Measurements from ENCODE around the gene DCXR. TPM values are rescaled to one million over a fixed set of nuclear protein-coding genes. Genes with fewer than 3 reads are reported as not detected.

The DCXR gene
- total and polyA plus RNA-seq, 2 of the 4 experiments (the other 2 are of a cell fraction) = 36.6 to 139 TPM

DNA sequence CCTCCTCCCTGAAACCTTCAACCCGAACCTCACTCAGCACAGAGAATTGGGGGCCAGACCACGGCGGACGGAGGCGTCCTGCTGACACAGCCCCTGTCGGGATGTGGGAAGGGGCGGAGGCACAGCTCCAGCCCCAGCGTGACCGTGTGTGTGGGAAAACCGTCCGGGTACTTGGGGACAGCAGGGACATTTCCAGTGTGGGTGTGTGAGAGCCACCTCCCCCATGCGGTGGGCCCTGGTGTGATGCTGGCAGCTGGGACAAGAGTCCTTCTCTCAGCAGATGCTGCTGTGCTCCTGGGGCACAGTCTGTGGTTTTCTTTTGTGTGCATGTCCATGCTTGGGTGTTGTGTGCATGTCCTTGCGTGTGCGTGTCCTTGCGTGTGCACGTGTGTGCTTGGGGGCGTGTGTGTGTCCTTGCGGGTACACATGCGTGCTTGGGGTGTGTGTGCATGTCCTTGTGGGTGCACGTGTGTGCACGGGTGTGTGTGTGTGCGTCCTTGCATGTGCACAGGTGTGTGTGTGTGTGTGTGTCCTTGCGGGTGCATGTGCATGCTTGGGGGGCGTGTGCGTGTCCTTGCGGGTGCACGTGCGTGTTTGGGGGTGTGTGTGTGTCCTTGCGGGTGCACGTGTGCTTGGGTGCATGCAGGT lies 31.7 kb downstream of the DCXR start:
- H2BK5ac ChIP-seq (ENCODE audit: low read depth, low read length, poor library complexity, severe bottlenecking) = no peak overlapping the region
- intact Hi-C loops (cut with micrococcal nuclease) = no loop called here
- 85% methylated on average over 15 of the region's 30 CpGs; no CpG with 5 or more reads in 1 of the 2 experiments for WGBS, 2 experiments (ENCODE audit: extremely low coverage in 2 of 2, insufficient read length in 1 of 2)
- ChIA-PET CTCF (no interaction called here), POLR2A (ENCODE audit: unreplicated experiment) (no interaction called here)
- no peak overlapping the region for H3K18ac ChIP-seq (ENCODE audit: low read depth, low read length)
- peak overlapping the region; percentile 69 for H3K4ac ChIP-seq (ENCODE audit: low read depth, low read length)
- no peaks in the 10 kb centered on the region for H3K27me3 ChIP-seq (ENCODE audit: control insufficient read depth, insufficient read depth, low read length)
- H2AK9ac ChIP-seq (replicated peaks; ENCODE audit: low read depth, low read length, poor library complexity) = peak overlapping the region; percentile 84
- H3K27ac ChIP-seq (ENCODE audit: insufficient read depth, low read length) = no peak overlapping the region
- ATAC-seq (ENCODE audit: low read depth) = no peak
- no peak overlapping the region for H4K5ac ChIP-seq (ENCODE audit: low read depth, low read length)
- peak overlapping the region; percentile 46 for H4K91ac ChIP-seq (ENCODE audit: insufficient read depth, low read depth, low read length)
- no peak overlapping the region for H2BK20ac ChIP-seq (ENCODE audit: low read depth, low read length)
- H4K20me1 ChIP-seq (ENCODE audit: insufficient read depth, low read length) = peaks cover 3% of the 10 kb centered on the region; the same call in 1 of the 2 replicates
- no peak overlapping the region for H3K4me3 ChIP-seq (ENCODE audit: insufficient read depth, low read depth, low read length)
- no peak overlapping the region for H4K8ac ChIP-seq (ENCODE audit: low read depth in 2 of 2, low read length in 2 of 2)
- peaks cover 18% of the 10 kb centered on the region for H3K9me1 ChIP-seq (ENCODE audit: insufficient read depth, low read length)
- H3K9me3 ChIP-seq (ENCODE audit: control insufficient read depth, insufficient read depth, low read length) = no peaks in the 10 kb centered on the region
- no peak overlapping the region for H3K23ac ChIP-seq (ENCODE audit: low read depth, low read length)
- peak overlapping the region; percentile 90 for H2AK5ac ChIP-seq (ENCODE audit: low read depth, low read length)
- BruUV-seq (replicated peaks) = no TSS peak
- TF ChIP-seq CEBPB (IDR thresholded peaks at IDR 0.05; ENCODE audit: low read depth, low read length) (no peak), MAFK (IDR thresholded peaks at IDR 0.05; ENCODE audit: low read depth, low read length) (no peak), BHLHE40 (IDR thresholded peaks at IDR 0.05; ENCODE audit: low read depth, low read length) (no peak), NFE2L2 (IDR thresholded peaks at IDR 0.05; ENCODE audit: low read depth, low read length) (no peak), POLR2A (IDR thresholded peaks at IDR 0.05; ENCODE audit: low read depth, low read length) (no peak)
- TF ChIP-seq, protein P1, sequence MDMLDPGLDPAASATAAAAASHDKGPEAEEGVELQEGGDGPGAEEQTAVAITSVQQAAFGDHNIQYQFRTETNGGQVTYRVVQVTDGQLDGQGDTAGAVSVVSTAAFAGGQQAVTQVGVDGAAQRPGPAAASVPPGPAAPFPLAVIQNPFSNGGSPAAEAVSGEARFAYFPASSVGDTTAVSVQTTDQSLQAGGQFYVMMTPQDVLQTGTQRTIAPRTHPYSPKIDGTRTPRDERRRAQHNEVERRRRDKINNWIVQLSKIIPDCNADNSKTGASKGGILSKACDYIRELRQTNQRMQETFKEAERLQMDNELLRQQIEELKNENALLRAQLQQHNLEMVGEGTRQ (IDR thresholded peaks at IDR 0.05; ENCODE audit: low read depth, low read length) = no peak
- H3K36me3 ChIP-seq (ENCODE audit: control insufficient read depth, insufficient read depth, low read length) = no peaks in the 10 kb centered on the region
- in situ Hi-C loops (cut with MboI; ENCODE audit: low sequenced_read_pairs) = no loop called here
- no peak for DNase-seq
- H2AFZ ChIP-seq (replicated peaks; ENCODE audit: low read length, poor library complexity) = peak overlapping the region; percentile 1
- H3K56ac ChIP-seq (ENCODE audit: extremely low read depth, insufficient read depth, low read length) = no peak overlapping the region
- no peak overlapping the region for H2BK15ac ChIP-seq (ENCODE audit: low read depth, low read length)
- H3K4me2 ChIP-seq (ENCODE audit: low read depth, low read length) = no peak overlapping the region
- dilution Hi-C loops (cut with HindIII; ENCODE audit: low sequenced_read_pairs, unreplicated experiment) = no loop called here
- peak overlapping the region; percentile 25 for H2BK120ac ChIP-seq (ENCODE audit: low read depth, low read length)
- peak overlapping the region; percentile 55; the same call in 1 of the 2 replicates for H3K14ac ChIP-seq (replicated peaks; ENCODE audit: low read depth, low read length)
- peaks cover 11 to 33% of the 10 kb centered on the region in 2 experiments; a peak in 3 of 4 replicates for H3K79me1 ChIP-seq (ENCODE audit: low read depth in 1 of 2, low read length in 2 of 2)
- H3K4me1 ChIP-seq (ENCODE audit: control insufficient read depth, insufficient read depth, low read length) = peaks cover 27% of the 10 kb centered on the region
- no peak overlapping the region for H3K9ac ChIP-seq (ENCODE audit: low read depth, low read length)

All from IMR-90 (cell line).